ENCODE results near the gene LBHD2.

DNA sequence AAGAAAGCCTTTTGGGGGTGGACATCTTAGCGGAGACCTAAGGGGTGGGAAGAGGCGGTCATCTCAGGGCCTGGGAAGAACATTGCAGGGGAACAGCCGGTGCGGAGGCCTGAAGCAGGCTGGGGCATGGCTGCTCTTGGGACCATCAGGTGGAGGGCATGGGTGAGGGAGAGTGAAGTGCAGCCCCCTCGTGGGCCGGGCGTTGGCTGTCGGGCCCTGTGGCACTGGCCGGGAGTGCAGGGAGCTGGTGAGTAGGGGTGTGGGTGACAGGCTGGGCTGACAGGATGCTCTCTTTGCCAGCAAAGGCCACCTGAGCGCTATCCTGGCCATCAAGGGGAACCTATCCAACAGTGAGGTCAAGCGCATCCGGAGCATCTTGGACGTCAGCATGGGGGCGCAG is 50.9 kb downstream of the LBHD2 start:
- TF ChIP-seq, protein P1, sequence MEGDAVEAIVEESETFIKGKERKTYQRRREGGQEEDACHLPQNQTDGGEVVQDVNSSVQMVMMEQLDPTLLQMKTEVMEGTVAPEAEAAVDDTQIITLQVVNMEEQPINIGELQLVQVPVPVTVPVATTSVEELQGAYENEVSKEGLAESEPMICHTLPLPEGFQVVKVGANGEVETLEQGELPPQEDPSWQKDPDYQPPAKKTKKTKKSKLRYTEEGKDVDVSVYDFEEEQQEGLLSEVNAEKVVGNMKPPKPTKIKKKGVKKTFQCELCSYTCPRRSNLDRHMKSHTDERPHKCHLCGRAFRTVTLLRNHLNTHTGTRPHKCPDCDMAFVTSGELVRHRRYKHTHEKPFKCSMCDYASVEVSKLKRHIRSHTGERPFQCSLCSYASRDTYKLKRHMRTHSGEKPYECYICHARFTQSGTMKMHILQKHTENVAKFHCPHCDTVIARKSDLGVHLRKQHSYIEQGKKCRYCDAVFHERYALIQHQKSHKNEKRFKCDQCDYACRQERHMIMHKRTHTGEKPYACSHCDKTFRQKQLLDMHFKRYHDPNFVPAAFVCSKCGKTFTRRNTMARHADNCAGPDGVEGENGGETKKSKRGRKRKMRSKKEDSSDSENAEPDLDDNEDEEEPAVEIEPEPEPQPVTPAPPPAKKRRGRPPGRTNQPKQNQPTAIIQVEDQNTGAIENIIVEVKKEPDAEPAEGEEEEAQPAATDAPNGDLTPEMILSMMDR (conservative IDR thresholded peaks at IDR 0.05; ENCODE audit: low read length), result no peak
- no peak for TF ChIP-seq EZH2phosphoT487 (IDR thresholded peaks at IDR 0.05; ENCODE audit: borderline replicate concordance, low read depth, low read length)

Data from OCI-LY7 (cell line).